ENCODE results near the gene KIF22.
"Not testable (repeated sequence)": the region's sequence is repeated elsewhere in the genome, so short reads cannot be mapped to it uniquely, and the experiment has no call there.

The KIF22 gene

GRCh38 chr16:29790183-29790948 lies at the start of gene KIF22:
KIF22 (plus strand) TSS chr16:29790751; CDS start chr16:29790760, 9 bp downstream.
- DNase-seq (ENCODE audit: low read depth, low spot score): peak; percentile 99

- no peak for DNase-seq (ENCODE audit: low read depth, low spot score)
These were observed 47.8 kb upstream of the KIF22 start for GRCh38 chr16:29742683-29743275.

GRCh38 chr16:29743475-29743826 lies 47.1 kb upstream of the KIF22 start:
- no peak for DNase-seq (ENCODE audit: low read depth, low spot score)

- DNase-seq (ENCODE audit: low read depth, low spot score): no peak
These were observed 46.6 kb upstream of the KIF22 start for GRCh38 chr16:29743827-29744531.

- no peak for DNase-seq (ENCODE audit: low read depth, low spot score)
These were observed 45.9 kb upstream of the KIF22 start for GRCh38 chr16:29744541-29745101.

- DNase-seq (ENCODE audit: low read depth, low spot score): no peak
These were observed 45.3 kb upstream of the KIF22 start for GRCh38 chr16:29745121-29745852.

GRCh38 chr16:29745853-29746345 lies 44.7 kb upstream of the KIF22 start, which contains the start of gene C16orf54:
C16orf54 (minus strand) TSS chr16:29745990; CDS start chr16:29744951, 1,039 bp downstream.
- DNase-seq (ENCODE audit: low read depth, low spot score): no peak

GRCh38 chr16:29746518-29746917 lies 44.0 kb upstream of the KIF22 start:
- DNase-seq (ENCODE audit: low read depth, low spot score): not testable (repeated sequence)

GRCh38 chr16:29747947-29748759 lies 42.4 kb upstream of the KIF22 start:
- no peak for DNase-seq (ENCODE audit: low read depth, low spot score)

GRCh38 chr16:29748760-29749149 lies 41.8 kb upstream of the KIF22 start:
- not testable (repeated sequence) for DNase-seq (ENCODE audit: low read depth, low spot score)

- DNase-seq (ENCODE audit: low read depth, low spot score): no peak
These were observed 37.0 kb upstream of the KIF22 start for GRCh38 chr16:29753516-29753915.

- no peak for DNase-seq (ENCODE audit: low read depth, low spot score)
These were observed 33.9 kb upstream of the KIF22 start for GRCh38 chr16:29756654-29757053.

GRCh38 chr16:29757086-29757485 lies 33.5 kb upstream of the KIF22 start:
- DNase-seq (ENCODE audit: low read depth, low spot score): not testable (repeated sequence)

GRCh38 chr16:29757950-29758466 lies 32.5 kb upstream of the KIF22 start:
- no peak for DNase-seq (ENCODE audit: low read depth, low spot score)

- DNase-seq (ENCODE audit: low read depth, low spot score): no peak
These were observed 29.8 kb upstream of the KIF22 start for GRCh38 chr16:29760567-29761279.

- DNase-seq (ENCODE audit: low read depth, low spot score): not testable (repeated sequence)
These were observed 29.3 kb upstream of the KIF22 start for GRCh38 chr16:29761280-29761651.

GRCh38 chr16:29761882-29762281 lies 28.7 kb upstream of the KIF22 start:
- no peak for DNase-seq (ENCODE audit: low read depth, low spot score)

- DNase-seq (ENCODE audit: low read depth, low spot score): no peak
These were observed 27.2 kb upstream of the KIF22 start for GRCh38 chr16:29763326-29763725.

GRCh38 chr16:29765167-29766032 lies 25.2 kb upstream of the KIF22 start:
- DNase-seq (ENCODE audit: low read depth, low spot score): no peak

All from smooth muscle cell of the brain vasculature (primary cell).